HCT116 (cell line): ENCODE data around the gene URM1. TPM values are rescaled to one million over a fixed set of nuclear protein-coding genes. Genes with fewer than 3 reads are reported as not detected.

Experiments
- ATAC-seq: fragments of 200-7000 bp; cut with Tn5 transposase; 2 replicates; pipeline ENCODE4 v1.9.1; 2020; ENCODE audit warnings: mild to moderate bottlenecking, moderate library complexity
- BruUV-seq: library from RNA; stranded (reverse); fragments of 400-500 nt; replicated peaks from 2 replicates; lab custom pipeline; 2021; lab: Mats Ljungman, UMichigan
- CTCF ChIA-PET: fragments of 300-600 bp; sonication (Branson Sonifier 250); formaldehyde crosslinking; loops from one replicate; lab custom pipeline; 2021; ENCODE audit warnings: antibody characterized with exemption; lab: Charles Lee
- POLR2A ChIA-PET: fragments of 300-600, 350-600 bp; sonication (Branson Sonifier 250); formaldehyde crosslinking; loops from one replicate; lab custom pipeline; 2021; ENCODE audit warnings: antibody characterized with exemption; lab: Charles Lee
- RAD21 ChIA-PET, 2 experiments: fragments of 300-600 bp; sonication (Branson Sonifier 250); formaldehyde crosslinking; loops; one replicate each; lab custom pipeline; 2023; ENCODE audit warnings: low total read pairs in 2 of 2; ENCODE audit not compliant: uncharacterized antibody in 2 of 2, unreplicated experiment in 2 of 2, low non-redundant PET in 1 of 2; lab: Charles Lee
- DNase-seq: peaks from one replicate; pipeline ENCODE4 v3.0.0-alpha.2; 2010; ENCODE audit warnings: low read depth, low spot score
- H2AFZ ChIP-seq: fragments of 200-600 bp; shearing (Covaris generic), sonication (generic); 2 replicates; pipeline ENCODE4 v1.6.1; 2017; ENCODE audit warnings: low read depth, mixed run types, mixed read lengths, antibody characterized with exemption, low read length; ENCODE audit not compliant: poor library complexity, severe bottlenecking
- H3K27ac ChIP-seq: 2 replicates; pipeline ENCODE4 v1.5.1; 2012; ENCODE audit warnings: low read depth, low read length
- H3K27me3 ChIP-seq: fragments of 200-600 bp; sonication (generic); 2 replicates; pipeline ENCODE4 v1.6.1; 2016; ENCODE audit warnings: mixed run types, low read length, mixed read lengths; ENCODE audit not compliant: insufficient read depth
- H3K36me3 ChIP-seq, 2 experiments: fragments of 200-500 bp in 1 of 2; fragments of 200-600 bp in 1 of 2; sonication (Bioruptor generic) in 1 of 2; sonication (generic) in 1 of 2; 2 replicates each; pipeline versions ENCODE4 v1.5.1 to v1.6.1; 2014 to 2016; ENCODE audit warnings: low read length in 2 of 2, inconsistent platforms in 1 of 2, mixed read lengths in 1 of 2, mixed run types in 1 of 2; ENCODE audit not compliant: insufficient read depth in 2 of 2, control insufficient read depth in 1 of 2
- H3K4me1 ChIP-seq, 2 experiments: fragments of 200-600 bp in 1 of 2; sonication (generic) in 1 of 2; 2 replicates each; pipeline versions ENCODE4 v1.5.1 to v1.6.1; 2012 to 2017; ENCODE audit warnings: low read length in 2 of 2, inconsistent platforms in 1 of 2, mild to moderate bottlenecking in 1 of 2, mixed read lengths in 1 of 2, mixed run types in 1 of 2, moderate library complexity in 1 of 2; ENCODE audit not compliant: insufficient read depth in 2 of 2, control insufficient read depth in 1 of 2
- H3K4me2 ChIP-seq: fragments of 200-600 bp; sonication (generic); 2 replicates; pipeline ENCODE4 v1.6.1; 2017; ENCODE audit warnings: mixed run types, low read length, mixed read lengths
- H3K4me3 ChIP-seq, 2 experiments: fragments of 200-600 bp in 1 of 2; sonication (generic) in 1 of 2; replicated peaks in 1 of 2; 2 replicates each; pipeline ENCODE4 v1.5.1; 2011 to 2016; ENCODE audit warnings: low read length in 2 of 2, control low read depth in 1 of 2, low read depth in 1 of 2, mild to moderate bottlenecking in 1 of 2, mixed read lengths in 1 of 2, mixed run types in 1 of 2
- H3K79me2 ChIP-seq: fragments of 200-600 bp; sonication (generic); 2 replicates; pipeline ENCODE4 v1.6.1; 2017; ENCODE audit warnings: mild to moderate bottlenecking, mixed run types, low read length, moderate library complexity, mixed read lengths; ENCODE audit not compliant: insufficient read depth
- H3K9ac ChIP-seq: fragments of 200-600 bp; sonication (generic); 2 replicates; pipeline ENCODE4 v1.6.1; 2016; ENCODE audit warnings: low read length, mixed read lengths
- H3K9me2 ChIP-seq: fragments of 200-600 bp; sonication (generic), shearing (Covaris generic); 2 replicates; pipeline ENCODE4 v1.6.1; 2017; ENCODE audit warnings: mixed run types, mild to moderate bottlenecking, moderate library complexity; ENCODE audit not compliant: insufficient read depth
- H3K9me3 ChIP-seq, 2 experiments: fragments of 200-500 bp in 1 of 2; fragments of 200-600 bp in 1 of 2; sonication (Bioruptor generic) in 1 of 2; sonication (generic) in 1 of 2; 2 replicates each; pipeline ENCODE4 v1.6.1; 2014 to 2017; ENCODE audit warnings: low read length in 2 of 2, mixed read lengths in 2 of 2, inconsistent platforms in 1 of 2, low read depth in 1 of 2, mild to moderate bottlenecking in 1 of 2, mixed run types in 1 of 2, moderate library complexity in 1 of 2; ENCODE audit not compliant: control insufficient read depth in 1 of 2, insufficient read depth in 1 of 2
- H4K20me1 ChIP-seq: fragments of 200-600 bp; sonication (generic), shearing (Covaris generic); 2 replicates; pipeline ENCODE4 v1.6.1; 2017; ENCODE audit warnings: mixed run types, mild to moderate bottlenecking, moderate library complexity; ENCODE audit not compliant: insufficient read depth
- CEBPB ChIP-seq: IDR thresholded peaks from 2 replicates; pipeline ENCODE4 v1.6.1; 2012; ENCODE audit warnings: low read depth
- EGR1 ChIP-seq: IDR thresholded peaks from 2 replicates; pipeline ENCODE4 v1.6.1; 2012; ENCODE audit warnings: low read depth
- ELF1 ChIP-seq: IDR thresholded peaks from 2 replicates; pipeline ENCODE4 v1.6.1; 2012; ENCODE audit warnings: low read depth, borderline replicate concordance
- EZH2phosphoT487 ChIP-seq: fragments of 200-600 bp; IDR thresholded peaks from 2 replicates; pipeline ENCODE4 v1.6.1; 2018; ENCODE audit warnings: antibody characterized with exemption, borderline replicate concordance
- FOSL1 ChIP-seq: IDR thresholded peaks from 2 replicates; pipeline ENCODE4 v1.6.1; 2012; ENCODE audit warnings: low read depth
- POLR2A ChIP-seq: IDR thresholded peaks from 2 replicates; pipeline ENCODE4 v1.7.0; 2011; ENCODE audit warnings: borderline replicate concordance; ENCODE audit not compliant: insufficient read depth, insufficient read length; ENCODE audit errors: extremely low read depth
- POLR2AphosphoS5 ChIP-seq: IDR thresholded peaks from 2 replicates; pipeline ENCODE4 v1.6.1; 2011; ENCODE audit warnings: mild to moderate bottlenecking, low read depth, low read length, moderate library complexity
- RAD21 ChIP-seq: IDR thresholded peaks from 2 replicates; pipeline ENCODE4 v1.6.1; 2012; ENCODE audit warnings: low read depth, mild to moderate bottlenecking
- SIN3A ChIP-seq: IDR thresholded peaks from 2 replicates; pipeline ENCODE4 v1.6.1; 2012; ENCODE audit warnings: low read depth
- SP1 ChIP-seq: IDR thresholded peaks from 2 replicates; pipeline ENCODE4 v1.6.1; 2012; ENCODE audit warnings: low read depth
- SRF ChIP-seq: IDR thresholded peaks from 2 replicates; pipeline ENCODE4 v1.6.1; 2012; ENCODE audit warnings: low read depth
- YY1 ChIP-seq: IDR thresholded peaks from 2 replicates; pipeline ENCODE4 v1.6.1; 2011; ENCODE audit warnings: low read length, low read depth, moderate library complexity, mild to moderate bottlenecking; ENCODE audit not compliant: insufficient replicate concordance; ENCODE audit errors: extremely low read depth
- ZBTB33 ChIP-seq: IDR thresholded peaks from 2 replicates; pipeline ENCODE4 v1.6.1; 2011; ENCODE audit warnings: mild to moderate bottlenecking, low read length, moderate library complexity; ENCODE audit not compliant: insufficient replicate concordance; ENCODE audit errors: extremely low read depth
- intact Hi-C: fragments of 100-400 bp; cut with micrococcal nuclease; formaldehyde crosslinking; loops from 2 replicates; pipeline ENCODE4 v1.10.0; 2022
- total RNA-seq: library from RNA; stranded (reverse); gene quantifications from one replicate; pipeline ENCODE4 v1.2.1, GENCODE V29; 2021; ENCODE audit not compliant: unreplicated experiment
- TF ChIP-seq, protein P1 (sequence below): IDR thresholded peaks from 2 replicates; pipeline ENCODE4 v1.6.1; 2012; ENCODE audit warnings: low read depth
- TF ChIP-seq, protein P2 (sequence below): IDR thresholded peaks from 2 replicates; pipeline ENCODE4 v1.6.1; 2012

URM1 gene
- total RNA-seq, 1 experiment from 2014 or later: 51.6 TPM

GRCh38 chr9:128405780-128406171, 34.6 kb downstream of the URM1 start:
- RAD21 ChIA-PET: no interaction called here
- H2AFZ ChIP-seq: no peak overlapping the region
- H3K9me2 ChIP-seq: no peaks in the 10 kb centered on the region
- BruUV-seq: no TSS peak
- intact Hi-C loops: no loop called here
- H3K9me3 ChIP-seq: no peaks in the 10 kb centered on the region
- POLR2A ChIA-PET: no interaction called here
- no peak overlapping the region for H3K4me3 ChIP-seq
- CTCF ChIA-PET: interaction anchor here (1.1 kb wide), 1 partner anchor 110 kb away, joined by 4 read pairs; no protein-coding TSS in a partner anchor
- TF ChIP-seq RAD21: no peak
- TF ChIP-seq SIN3A: no peak
- TF ChIP-seq CEBPB: no peak
- no peak for TF ChIP-seq POLR2A
- TF ChIP-seq SRF: no peak
- TF ChIP-seq POLR2AphosphoS5: no peak
- peaks cover 0 to 5% of the 10 kb centered on the region in 2 experiments; a peak in 1 of 4 replicates for H3K4me1 ChIP-seq
- no peak overlapping the region for H3K4me2 ChIP-seq
- DNase-seq (no peak), ATAC-seq (no peak)
- H3K79me2 ChIP-seq: no peaks in the 10 kb centered on the region
- no peaks in the 10 kb centered on the region for H3K27me3 ChIP-seq
- H4K20me1 ChIP-seq: no peaks in the 10 kb centered on the region
- no peaks in the 10 kb centered on the region for H3K36me3 ChIP-seq
- no peak overlapping the region for H3K27ac ChIP-seq
- no peak overlapping the region for H3K9ac ChIP-seq

- ChIA-PET POLR2A (interaction anchor here (0.6 kb wide), 2 partner anchors 479 to 518 kb away, joined by 3 to 4 read pairs; no protein-coding TSS in a partner anchor), RAD21 (no interaction called here), CTCF (interaction anchor here (1.0 to 1.1 kb wide), 2 partner anchors 14 to 111 kb away, joined by 3 to 4 read pairs; partner anchors contain the start of gene CERCAM)
- ATAC-seq (no peak), DNase-seq (no peak)
- Histone ChIP-seq H3K9ac (no peak overlapping the region), H3K27ac (no peak overlapping the region), H2AFZ (no peak overlapping the region), H3K4me1 (peaks cover 0 to 5% of the 10 kb centered on the region in 2 experiments; a peak in 1 of 4 replicates), H3K4me3 (no peak overlapping the region), H4K20me1 (no peaks in the 10 kb centered on the region), H3K9me3 (no peaks in the 10 kb centered on the region), H3K27me3 (no peaks in the 10 kb centered on the region), H3K9me2 (no peaks in the 10 kb centered on the region), H3K4me2 (no peak overlapping the region), H3K36me3 (no peaks in the 10 kb centered on the region), H3K79me2 (no peaks in the 10 kb centered on the region)
- intact Hi-C loops: no loop called here
- no TSS peak for BruUV-seq
- TF ChIP-seq FOSL1 (no peak), SP1 (no peak), YY1 (no peak), ZBTB33 (no peak), EZH2phosphoT487 (no peak), EGR1 (no peak), ELF1 (no peak), POLR2A (no peak)
- TF ChIP-seq, protein P1, sequence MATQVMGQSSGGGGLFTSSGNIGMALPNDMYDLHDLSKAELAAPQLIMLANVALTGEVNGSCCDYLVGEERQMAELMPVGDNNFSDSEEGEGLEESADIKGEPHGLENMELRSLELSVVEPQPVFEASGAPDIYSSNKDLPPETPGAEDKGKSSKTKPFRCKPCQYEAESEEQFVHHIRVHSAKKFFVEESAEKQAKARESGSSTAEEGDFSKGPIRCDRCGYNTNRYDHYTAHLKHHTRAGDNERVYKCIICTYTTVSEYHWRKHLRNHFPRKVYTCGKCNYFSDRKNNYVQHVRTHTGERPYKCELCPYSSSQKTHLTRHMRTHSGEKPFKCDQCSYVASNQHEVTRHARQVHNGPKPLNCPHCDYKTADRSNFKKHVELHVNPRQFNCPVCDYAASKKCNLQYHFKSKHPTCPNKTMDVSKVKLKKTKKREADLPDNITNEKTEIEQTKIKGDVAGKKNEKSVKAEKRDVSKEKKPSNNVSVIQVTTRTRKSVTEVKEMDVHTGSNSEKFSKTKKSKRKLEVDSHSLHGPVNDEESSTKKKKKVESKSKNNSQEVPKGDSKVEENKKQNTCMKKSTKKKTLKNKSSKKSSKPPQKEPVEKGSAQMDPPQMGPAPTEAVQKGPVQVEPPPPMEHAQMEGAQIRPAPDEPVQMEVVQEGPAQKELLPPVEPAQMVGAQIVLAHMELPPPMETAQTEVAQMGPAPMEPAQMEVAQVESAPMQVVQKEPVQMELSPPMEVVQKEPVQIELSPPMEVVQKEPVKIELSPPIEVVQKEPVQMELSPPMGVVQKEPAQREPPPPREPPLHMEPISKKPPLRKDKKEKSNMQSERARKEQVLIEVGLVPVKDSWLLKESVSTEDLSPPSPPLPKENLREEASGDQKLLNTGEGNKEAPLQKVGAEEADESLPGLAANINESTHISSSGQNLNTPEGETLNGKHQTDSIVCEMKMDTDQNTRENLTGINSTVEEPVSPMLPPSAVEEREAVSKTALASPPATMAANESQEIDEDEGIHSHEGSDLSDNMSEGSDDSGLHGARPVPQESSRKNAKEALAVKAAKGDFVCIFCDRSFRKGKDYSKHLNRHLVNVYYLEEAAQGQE: no peak
- TF ChIP-seq, protein P2, sequence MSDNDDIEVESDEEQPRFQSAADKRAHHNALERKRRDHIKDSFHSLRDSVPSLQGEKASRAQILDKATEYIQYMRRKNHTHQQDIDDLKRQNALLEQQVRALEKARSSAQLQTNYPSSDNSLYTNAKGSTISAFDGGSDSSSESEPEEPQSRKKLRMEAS: no peak
Observed at GRCh38 chr9:128406848-128407391, 35.7 kb downstream of the URM1 start.
